DMS114 treated with DMSO at 0.1 percent for 48 hours (cell line): ENCODE results near the gene TPK1.
A peak's percentile ranks its signal among the peaks of the same experiment; 100 is the strongest.
"Not testable (repeated sequence)": the region's sequence is repeated elsewhere in the genome, so short reads cannot be mapped to it uniquely, and the experiment has no call there.

ENCODE experiments used
- DNase-seq: peaks from one replicate; lab custom pipeline; 2025; ENCODE audit not compliant: unreplicated experiment; lab: John Stamatoyannopoulos, UW

Gene TPK1

DNA sequence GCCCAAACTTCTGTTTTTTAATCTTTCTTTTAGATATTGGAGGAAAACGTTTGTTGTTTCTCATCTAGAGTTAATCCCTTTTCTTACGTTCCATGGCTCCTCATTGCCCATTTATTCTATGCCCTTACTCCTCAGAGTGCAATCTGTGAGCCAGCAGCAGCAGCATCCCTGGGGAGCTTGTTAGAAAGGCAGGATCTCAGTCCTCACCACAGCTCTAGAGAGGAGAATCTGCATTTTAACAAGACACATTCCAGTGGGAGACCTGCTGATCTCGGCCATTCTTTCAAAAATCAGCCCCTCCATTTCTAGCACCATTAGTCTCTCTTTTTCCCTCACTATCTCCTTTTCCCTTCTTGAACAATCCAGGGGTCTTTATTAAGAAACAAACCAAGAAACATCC is 348.0 kb downstream of the TPK1 start:
- no peak for DNase-seq

DNA sequence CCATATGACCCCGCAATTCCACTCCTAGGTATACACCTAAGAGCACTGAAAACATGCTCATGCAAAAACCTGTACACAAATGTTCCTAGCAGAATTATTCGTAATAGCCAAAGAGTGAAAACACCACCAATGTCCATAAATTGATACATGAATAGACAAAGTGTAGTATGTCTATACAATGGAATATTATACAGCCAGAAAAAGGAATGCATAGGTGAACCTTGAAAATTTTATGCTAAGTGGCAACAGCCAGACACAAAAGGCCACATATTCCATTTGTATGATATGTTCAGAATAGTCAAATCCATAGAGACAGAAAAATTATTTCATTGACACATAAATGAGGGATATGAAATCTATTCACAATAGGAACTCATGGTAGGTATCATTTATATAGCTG is 351.4 kb downstream of the TPK1 start:
- DNase-seq = no peak

DNA sequence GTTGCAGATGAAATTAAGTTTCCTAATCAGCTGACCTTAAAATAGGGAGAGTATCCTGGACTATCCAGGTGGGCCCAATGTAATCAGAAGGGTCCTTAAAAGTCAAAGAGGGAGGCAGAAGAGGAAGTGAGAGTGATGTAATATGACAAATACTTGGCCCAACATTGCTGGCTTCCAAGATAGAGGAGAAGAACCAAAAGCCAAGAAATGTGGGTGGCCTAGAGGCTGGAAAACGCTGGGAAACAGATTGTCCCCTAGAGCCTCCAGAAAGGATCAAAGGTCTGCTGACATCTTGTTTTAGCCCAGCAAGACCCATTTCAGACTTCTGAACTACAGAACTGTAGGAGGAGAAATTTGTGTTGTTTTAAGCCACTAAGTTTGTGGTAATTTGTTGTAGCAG is 352.7 kb downstream of the TPK1 start:
- DNase-seq = no peak

DNA sequence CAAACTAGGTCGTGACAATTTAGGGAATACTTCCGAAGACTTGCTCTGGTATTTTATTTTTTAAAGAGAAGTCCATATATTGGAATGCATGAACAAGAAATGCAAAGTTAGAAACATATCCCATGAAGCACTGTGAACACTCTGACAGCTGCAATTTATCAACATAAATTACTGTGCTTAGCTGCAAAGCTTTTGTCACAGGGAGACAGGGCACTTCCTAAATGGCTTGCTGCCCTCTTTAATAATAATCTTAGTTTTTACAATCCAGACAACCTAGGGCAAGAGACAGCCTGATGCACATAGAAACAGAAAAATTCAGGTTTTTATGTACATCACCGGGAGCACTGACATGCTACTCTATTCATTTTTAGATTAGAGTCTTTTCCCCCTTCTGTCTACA is 354.0 kb downstream of the TPK1 start:
- no peak for DNase-seq

DNA sequence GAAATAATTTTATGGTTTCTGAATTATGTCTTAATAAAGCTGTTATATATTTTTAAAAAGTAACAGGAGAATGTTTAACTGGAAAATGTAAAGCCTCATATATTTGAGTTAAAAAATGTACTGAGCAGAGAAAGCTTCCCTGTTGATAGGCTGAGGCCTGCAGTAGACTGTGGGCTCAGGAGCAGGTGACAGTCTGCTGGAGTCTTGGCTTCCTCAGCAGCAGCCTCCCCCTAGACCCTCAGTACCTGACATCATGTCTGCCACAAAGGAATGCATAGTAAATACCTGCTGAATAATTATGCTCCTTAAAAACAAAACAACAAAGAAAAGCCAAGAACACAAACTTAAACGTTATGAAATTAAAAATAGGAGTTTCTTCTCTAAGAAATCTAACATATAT is 358.5 kb downstream of the TPK1 start:
- no peak for DNase-seq

DNA sequence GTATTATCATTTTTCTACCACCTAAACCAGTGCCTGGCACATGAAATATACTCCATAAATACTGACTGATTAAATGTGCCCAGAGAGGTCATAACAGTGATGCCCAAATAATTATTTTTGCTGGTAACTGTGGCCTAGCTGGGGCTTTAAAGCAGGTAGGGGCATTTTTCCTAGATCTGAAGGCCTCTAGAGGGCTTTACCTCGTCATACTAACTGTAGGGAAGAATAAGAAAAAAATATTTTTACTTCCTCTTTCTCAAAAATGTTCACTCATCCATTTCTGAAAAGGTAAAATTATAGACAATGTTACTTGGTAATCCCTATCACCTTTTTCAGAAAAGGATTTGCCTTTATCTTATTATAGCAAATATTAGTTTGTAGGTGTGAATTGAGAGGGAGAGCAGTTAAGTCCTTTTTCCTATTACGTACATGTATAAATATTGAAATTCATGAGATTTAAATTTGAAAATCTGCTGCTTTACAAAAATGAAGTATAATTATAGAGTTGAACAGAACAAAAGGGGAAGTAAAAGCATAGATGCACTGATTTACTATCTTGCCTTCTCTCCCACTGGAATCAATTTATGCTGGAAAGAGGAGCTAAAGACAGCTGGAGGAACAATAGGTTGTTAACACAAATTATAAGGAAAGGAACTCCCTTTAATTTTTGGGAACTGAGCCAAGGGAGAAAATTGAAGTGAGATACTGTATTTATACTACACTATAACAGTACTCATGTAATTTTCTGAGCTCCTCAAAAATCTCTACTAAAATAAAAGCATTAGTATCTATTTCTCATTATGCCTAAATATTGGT is 360.8 kb downstream of the TPK1 start:
- no peak for DNase-seq

DNA sequence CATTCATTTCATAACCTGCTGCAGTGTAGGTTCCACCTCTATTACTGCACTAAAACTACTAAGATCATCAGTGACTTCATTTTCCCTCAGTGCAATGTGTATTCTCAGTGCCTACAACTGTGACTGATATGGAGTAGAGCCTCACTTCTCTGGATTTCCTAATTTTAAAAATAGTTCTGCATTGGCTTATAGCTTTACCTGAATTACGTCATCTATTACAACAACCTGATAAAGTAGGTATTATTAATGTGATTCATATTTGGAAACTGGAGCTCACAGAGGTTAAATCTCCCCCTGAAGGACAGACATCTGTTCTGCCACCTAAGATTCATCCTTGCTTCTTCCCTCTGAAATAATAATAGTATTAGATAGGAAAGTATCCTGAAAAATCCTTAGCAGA is 361.5 kb downstream of the TPK1 start:
- DNase-seq = no peak

DNA sequence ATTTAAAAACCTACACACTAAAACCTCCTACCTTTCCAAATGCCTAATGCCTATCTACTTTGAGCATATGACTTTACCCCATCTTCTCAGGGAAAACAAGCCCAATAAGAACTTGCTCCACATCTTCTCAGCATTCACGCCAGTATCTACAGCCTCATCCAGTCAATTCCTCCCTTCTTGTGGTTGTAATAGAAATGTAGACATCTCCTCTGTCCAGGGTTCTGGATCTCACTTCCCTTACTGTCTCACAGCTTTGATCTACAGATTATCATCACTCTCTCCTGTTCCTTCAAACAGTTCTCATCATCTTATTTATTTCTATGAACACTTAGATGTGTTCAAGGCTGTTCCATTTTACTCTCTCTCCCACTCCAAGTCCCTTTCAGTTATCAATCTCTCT is 361.9 kb downstream of the TPK1 start:
- no peak for DNase-seq

DNA sequence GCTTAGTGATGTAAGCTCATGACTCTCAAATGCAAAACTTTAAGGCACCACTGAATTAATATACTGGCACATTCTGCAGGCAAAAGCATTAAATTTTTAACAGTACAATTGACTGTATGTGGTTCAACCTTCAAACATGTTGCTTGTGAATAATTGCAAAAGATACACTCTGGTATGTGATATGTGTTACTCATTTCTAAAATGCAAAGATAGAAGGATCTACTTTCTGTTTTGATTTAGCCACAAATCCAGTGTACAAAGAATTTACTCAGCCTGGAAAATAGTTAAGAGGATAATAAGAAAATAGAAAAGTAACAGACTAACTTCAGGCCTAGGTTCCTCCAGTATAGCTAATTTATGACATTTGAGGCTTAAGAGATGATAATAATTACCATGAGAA is 365.8 kb downstream of the TPK1 start:
- no peak for DNase-seq

DNA sequence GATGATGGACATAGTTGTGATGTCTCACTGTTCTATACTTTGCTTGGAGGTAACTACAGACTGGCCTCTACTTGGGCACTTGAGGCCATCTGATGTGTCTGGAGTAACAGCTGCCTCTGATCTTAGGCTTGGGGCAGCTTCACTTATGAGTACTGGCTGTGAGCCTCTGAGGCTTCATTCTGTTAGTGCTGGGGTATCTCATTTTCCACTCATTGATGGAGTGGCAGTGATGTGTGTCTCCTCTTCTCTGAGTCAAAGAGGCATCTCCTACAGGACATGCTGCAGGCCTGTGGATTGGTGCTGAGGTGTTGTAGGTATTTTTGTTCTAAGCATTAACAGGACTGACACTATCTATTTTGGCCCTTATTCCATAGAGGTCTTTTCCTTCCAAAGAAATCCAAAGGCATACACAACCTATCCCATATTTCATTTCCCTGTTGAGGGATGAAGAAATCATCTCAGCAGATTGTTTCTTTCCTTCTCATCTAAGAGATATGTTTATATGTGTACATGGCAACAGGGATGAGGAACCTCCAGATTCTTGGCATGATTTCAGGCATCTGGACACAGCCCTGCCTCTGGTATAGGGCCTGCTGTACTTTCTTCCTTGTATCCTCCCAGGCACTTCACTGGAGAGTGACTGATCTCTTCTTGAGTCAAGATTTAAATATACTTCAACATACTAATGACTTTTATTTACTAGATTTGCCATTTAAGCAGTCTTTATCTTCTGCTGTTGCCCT is 366.7 kb downstream of the TPK1 start:
- no peak for DNase-seq

DNA sequence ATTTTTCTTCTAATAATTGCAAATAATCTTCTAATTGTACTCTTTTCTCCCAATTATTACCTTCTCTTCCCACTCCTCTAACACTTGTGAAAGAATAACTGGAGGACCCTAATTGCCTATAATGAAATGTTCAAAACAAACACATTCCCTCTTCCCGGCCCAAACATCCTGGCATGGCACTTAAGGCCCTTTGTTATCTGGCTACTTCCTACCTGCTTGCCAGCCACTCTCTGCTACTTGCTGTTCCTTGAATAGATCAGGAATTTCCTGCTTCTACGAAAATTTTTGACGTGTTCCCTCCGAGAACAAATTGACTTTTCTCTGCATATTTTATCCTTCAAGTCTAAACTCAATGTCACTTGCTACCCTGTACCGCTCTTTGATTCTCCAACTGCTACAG is 376.2 kb downstream of the TPK1 start:
- no peak for DNase-seq

DNA sequence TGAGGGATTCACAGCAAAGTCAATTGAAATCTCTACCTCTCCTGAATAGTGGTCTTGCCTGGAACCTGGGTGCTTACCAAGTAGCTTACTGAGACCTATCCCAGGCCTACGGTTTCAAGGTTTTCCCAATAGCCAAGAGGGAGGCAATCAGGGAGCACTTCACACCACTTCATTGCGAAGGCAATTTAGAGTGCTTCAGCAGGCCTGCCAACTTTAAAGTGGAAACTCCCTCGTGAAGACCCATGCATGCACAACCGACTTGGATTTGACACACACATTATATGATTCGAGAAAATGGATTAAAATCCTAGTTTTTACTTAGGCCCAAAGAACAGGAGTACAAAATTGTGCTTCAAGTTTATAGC is 380.8 kb downstream of the TPK1 start:
- no peak for DNase-seq

DNA sequence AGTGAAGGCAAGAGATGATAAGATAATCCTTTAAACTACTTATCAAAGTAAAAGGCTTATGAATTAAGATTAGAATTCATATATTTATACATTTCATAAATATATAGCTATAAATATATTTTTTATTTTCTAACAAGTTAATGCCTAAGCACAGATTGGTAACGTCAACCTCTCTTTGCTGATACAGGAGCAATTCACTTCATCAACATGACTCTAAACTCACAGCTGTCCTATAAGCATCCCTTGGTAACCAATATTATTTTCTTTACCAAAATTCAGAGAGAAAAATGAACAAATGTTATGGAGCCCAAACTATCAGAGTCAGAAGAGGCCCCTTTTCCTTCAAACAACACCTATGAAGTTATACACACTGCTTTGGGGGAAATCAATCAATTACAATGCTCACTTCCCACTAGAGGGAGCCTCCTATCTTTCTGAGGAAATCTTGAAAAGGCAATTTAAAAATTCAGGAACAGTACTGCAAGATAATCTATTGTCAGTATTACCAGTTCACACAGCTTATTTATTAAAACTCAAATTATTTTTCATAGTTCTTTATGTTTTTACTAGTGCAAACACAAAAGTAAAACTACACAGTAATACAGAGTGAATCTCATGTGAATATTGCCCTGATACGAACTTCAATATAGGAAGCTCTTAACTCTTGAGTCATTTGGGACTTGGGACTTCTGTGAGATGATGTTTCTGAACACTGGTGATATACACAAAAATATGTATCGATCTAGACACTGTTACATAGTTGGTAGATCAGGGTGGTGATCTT is 381.4 kb downstream of the TPK1 start:
- peak; percentile 8 for DNase-seq

DNA sequence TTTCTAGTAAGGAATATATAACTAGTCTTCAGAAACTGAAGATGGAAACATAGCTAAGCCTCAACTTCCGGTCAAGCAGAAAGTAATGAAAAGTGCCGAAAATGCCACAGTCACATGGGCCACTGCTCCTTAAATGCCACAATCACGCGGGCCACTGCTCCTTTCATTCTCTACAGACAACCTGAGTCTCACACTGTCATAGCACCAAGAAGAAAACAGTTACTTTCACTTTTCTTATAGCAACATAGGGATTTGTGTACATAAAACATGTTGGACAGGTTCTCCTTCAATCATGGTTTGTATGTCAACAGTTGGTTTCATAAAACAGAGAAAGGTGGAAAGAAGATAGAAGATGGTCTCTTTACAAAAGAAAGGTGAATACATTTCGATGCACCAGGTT is 383.8 kb downstream of the TPK1 start:
- no peak for DNase-seq

DNA sequence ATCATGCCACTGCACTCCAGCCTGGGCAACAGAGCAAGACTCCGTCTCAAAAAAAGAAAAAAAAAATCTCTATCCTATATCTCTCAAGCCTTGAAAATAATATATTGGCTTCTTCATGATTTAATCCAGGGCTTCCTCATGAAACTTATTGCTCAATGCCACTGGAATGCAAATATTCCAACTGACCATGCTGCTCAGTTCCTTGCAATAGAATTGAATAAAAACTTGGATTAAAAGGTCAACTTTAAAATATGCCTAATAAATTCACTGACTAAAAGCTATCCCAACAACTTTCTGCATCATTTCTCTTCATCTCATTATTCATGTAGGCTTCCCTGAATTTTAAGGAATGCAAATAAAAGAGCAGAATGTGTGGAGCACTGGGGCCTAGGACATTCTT is 390.3 kb downstream of the TPK1 start:
- DNase-seq = no peak

DNA sequence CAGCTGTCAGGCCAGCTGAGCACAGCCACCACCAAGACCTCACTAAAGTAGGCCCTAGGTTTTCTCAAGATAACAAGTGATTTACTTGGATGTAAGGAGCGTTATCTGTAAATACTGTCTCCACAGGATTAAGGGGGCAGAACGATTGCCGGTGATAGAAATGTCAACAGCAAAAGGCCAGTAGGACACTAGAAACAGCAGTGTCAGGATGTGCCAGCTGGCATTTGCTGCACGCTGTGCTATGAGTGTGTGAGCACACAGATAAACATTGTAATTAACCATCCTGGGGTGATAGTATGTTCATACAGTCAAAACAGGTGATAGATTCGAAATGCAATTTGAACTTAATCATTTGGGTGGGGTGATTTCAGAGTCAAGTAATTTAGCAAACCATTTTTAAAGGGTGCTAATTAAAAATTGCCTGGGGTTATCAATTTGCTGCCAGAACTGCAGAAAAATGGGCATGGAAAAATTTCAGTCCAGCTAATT is 396.1 kb downstream of the TPK1 start:
- DNase-seq = no peak

DNA sequence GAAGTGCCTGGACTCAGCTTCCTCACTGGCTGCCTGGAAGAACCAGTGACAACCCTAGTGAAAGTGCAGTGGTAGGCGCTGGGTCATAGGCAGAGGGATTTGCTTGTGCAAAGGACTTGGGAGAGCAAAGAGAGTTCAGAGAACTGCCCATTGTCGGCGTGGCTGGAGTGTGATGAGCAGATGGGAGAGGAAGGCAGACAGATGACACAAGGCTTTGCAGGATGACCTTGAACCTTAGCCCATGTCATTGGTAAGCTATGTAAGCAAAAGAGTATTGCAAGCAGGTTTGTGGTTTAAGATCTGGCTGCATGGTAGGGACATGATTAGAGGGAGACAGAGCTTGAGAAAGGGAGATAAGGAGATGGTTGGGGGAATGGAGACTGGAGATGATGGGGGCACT is 397.1 kb downstream of the TPK1 start:
- DNase-seq = no peak

DNA sequence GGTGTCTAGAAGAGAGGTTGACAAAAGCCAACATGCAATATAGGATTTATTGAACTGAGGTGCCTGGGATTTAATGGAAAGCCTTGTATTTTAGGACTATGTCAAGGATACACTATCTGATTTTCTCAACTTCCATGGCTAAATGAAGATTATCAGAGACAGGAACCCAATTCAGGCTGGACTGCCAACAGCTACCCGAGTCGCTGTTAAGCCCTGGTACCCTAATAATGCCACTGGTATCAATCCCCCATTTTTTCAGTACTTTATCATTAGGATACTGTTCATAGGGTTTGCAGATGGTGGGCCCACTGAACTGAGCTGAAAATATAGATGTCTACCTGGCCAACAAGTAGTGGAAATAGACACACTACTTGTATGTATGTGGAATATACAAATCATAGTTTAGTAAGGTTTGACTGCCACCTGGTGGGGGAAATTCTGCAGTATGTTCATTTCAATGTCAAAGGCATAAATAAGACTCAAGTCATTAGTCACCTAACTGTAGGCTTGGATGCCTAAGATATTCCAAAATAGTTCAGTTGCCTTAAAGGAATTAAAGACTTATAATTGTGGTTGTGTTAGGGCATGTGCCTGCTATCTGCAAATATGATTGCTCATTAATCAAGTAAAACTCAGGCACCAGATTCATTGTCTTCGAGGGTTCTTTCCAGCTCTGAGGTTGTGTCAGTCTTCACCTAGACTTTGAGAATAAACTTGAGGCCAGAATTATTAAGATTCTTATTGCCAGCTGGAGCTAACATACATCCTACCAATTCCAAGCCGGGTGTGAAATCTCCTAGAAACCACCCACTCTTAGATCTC is 398.3 kb downstream of the TPK1 start:
- peak; percentile 17 for DNase-seq

DNA sequence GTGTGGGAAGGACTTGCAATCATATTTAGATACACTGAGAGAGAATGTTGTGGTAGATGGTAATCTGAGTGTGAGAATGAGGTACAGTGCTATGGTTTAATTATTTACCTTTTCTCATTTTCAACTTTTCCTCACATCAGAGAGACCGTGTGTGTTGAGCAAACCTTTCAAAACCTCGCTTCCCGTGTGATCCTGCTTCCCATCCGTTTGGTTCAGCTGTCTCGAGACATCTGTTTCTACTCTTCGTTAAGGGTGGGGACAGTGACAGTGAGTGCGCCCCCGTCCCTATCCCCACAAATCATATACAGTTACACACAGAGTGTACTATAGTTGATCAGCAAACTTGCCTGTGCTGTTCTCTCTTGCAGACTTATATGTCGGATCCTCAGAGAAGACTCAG is 399.4 kb downstream of the TPK1 start:
- no peak for DNase-seq

DNA sequence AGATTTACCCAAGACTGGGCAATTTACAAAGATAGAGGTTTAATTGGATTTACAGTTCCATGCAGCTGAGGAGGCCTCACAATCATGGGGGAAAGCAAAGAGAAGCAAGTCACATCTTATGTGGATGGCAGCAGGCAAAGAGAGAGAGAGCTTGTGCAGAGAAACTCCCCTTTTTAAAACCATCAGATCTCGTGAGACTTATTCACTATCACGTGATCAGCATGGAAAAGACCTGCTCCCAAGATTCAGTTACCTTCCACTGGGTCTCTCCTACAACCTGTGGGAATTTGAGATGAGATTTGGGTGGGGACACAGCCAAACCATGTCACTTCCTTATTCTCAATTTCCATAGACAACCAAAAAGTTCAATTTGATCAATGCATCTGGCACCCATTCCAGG is 407.4 kb downstream of the TPK1 start:
- DNase-seq = no peak

DNA sequence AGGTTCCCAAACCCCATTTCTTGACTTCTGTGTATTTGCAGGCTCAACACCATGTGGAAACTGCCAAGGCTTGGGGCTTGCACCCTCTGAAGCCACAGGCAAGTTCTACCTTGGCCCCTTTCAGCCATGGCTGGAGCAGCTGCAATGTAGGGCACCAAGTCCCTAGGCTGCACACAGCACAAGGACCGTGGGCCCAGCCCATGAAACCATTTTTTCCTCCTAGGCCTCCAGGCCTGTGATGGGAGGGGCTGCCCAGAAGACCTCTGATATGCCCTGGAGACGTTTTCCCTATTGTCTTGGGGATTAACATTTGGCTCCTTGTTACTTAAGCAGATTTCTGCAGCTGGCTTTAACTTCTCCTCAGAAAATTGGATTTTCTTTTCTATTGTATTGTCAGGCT is 408.3 kb downstream of the TPK1 start:
- DNase-seq = not testable (repeated sequence)
